NK-92 treated with Interleukin-12 subunit alpha and Interleukin-12 subunit beta, amount 100 ng/mL, for 24 hours (cell line): Measurements from ENCODE around the gene UMAD1.

Source experiments
- DNase-seq: peaks from one replicate; lab custom pipeline; 2025; lab: John Stamatoyannopoulos, UW

Gene UMAD1

DNA sequence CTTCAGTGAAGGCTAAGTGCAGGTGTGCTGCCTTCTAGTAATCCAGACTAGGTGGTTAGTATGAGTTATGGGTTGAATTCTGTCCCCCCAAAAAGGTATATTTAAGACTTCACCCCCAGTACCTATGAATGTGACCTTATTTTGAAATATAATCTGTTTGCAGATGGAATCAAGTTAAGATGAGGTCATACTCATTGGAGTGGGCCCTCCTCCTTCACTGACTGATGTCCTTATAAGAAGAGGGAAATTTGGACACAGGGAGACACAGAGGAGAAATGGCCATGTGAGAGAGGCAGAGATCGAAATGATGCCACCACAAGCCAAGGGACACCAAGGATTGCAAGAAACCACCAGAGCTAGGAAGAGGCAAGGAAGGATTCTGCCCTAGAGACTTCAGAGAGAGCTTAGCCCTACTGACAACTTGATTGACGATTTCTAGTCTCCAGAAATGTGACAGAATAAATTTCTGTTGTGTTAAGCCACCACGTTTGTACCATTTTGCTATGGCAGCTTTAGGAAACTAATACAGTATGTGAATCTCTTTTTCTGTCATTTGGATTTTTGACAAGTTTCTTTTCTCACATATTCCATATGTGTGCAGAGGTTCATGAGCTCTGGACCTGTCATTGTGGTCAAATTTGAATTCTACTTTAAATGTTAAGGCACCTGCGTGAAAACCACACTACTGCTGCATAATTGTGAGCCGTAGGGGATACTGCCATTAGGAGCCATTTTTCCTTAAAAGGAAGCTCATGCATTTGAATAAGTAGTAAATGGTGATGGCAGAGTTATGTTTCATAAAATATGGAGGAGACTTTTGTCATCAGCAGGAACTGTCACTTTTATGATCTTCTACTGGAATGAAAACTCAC, 80.4 kb downstream of the UMAD1 start:
- no peak for DNase-seq

DNA sequence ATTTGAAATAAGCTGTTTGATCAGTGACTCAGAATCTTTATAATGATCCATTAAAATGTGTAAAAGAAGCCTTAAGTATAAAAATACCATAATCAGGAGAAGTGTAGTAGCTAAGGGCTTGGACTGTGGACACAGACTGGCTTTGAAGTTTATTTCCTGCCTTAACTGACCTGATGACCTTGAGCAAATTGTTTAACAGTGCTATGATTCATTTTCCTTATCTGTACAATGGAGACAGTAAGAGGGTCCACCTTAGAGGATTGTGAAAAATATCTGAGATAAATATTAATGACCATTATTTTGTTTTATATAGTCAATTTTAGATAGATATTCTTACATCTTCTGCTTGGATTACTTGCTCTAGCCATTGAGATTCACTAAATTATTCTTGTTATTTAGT, 91.2 kb downstream of the UMAD1 start:
- DNase-seq, result no peak

DNA sequence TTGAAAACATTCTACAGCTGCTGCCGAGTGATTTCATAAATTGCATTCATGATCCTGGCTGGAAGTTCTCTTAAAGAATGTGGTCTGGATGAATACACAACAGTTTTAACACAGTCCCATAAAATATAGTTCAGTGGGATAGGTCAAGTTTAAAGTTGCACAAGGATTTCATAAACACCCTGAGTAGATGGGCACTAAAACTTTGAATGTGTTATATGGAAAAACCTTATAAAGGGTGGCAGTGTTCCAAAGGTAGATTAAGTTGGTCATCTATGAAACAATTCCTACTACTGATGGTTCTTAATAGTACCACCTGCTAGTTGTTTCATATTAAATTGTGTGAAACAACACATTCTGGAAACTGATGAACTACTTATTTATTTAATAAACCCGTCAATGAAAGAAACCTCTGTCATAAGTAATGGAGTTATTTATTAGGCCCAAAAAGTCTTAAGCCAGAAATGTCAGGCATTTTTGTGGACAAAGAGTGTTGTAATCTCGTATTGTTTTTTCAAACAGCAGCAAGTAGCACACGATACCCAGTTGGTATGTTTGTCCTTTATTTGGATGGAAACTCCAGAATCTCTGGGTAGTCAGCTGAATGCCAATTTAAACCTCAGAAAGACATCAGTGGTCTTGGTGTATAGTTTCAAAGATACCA, 92.2 kb downstream of the UMAD1 start:
- no peak for DNase-seq

DNA sequence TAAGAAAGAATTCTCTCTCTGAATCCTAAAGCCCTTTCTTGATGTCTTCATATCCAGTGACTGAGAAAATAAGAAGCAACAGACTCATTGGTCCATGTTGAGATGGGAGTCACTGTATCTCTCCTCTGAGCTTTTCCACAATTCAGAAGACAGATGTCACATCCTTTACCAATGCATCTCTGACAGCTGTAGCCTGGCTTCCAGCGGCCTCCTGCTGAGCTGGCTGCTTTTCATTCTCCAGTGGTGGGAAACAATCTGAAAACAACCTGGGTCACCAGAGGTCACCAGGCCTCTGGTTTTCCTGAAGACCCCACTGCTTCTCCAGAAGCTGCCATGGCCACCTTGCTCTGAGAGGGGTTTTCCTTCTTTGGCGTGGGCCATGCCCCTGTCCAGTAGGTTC, 96.1 kb downstream of the UMAD1 start:
- DNase-seq, result no peak

DNA sequence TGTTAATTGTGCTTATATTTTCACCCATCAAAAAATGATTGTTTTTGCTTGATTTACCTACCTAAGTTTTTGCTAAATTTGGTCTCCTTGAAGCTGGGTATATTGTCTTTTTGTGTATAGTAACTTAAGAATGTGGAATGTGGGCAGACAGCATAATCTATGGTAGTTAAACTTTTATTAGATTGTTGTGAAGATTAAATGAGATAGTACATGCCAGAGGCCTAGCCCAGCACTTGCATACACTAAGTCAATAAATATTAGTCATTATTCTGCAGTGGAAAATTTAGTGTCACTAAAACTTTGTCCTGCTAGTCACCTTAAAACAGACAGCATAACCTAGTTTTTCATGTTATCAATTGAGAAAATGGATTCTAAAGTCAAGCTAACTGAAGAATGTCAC, 97.1 kb downstream of the UMAD1 start:
- no peak for DNase-seq

DNA sequence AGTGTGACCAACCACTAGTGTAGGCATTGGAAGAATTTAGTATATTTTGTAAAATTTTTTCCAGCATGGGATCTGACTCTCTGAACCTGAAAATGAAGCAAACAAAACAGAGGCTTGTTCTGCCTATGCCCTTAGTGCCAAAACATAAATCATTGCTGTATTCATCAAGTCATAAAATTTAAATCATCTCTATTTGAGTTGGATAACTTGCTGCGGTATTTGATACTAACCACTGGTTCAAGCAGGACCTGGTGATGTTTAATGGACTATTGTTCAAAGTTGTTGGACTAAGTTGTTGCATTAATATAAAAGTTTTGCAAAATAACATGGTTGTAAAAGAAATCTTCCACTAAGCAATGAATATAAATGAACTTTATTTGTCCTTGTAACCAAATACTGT, 97.6 kb downstream of the UMAD1 start:
- no peak for DNase-seq

DNA sequence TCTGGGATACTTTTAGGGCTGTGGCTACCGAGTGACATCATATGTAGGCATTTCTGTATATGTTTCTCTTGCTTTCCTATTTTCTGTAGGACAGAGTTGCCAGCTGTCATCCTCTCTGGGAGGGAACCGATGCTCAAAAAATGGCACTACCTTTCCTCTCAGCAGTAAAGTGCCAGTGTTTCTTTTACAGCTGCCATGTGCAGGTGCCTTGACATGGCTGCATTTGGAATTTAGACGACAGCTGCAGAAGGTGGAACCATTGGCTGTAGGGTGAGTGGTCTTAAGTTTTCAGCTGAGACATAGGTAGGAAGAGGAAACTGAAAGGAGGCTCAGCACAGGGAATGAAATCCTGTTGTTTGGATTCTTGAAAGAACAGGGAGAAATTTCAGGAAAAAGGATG, 98.1 kb downstream of the UMAD1 start:
- DNase-seq, result no peak

DNA sequence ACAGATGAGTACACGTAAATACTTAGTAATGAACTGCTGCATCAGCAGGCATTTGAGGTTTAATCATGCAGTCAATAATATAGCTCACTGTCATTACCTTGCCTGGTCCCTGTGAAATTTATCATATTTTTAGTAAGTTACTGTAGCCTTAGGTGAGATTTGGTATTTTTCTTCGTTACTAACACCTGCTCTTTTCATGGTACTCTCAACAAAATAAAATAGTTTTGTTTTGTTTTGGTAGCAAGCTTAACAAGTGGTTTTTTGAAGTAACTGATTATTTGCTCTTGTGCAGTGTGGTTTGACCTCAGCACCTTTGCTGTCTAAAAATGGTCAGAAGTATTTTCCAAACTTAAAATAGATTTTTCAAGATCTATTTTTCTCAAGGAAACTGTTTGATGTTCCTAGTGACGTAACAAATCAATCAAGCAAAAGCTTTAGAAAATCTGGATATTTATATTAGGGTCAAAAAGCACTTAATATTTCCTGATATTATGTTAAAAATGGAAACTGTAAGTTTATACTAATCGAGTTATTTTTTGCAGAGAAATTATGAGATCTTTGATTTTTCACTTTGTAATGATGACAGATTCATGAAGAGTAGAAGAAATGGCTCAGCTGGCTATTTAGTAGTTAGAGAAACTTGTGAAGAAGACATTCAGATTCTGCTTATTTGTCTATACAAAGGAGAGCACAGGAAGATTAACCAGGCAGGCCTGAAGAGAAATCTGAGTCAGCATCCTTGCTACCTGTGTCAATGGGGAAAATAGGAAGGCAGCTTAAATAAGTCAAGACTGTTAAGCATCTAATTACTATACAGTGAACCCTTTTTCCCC, 98.9 kb downstream of the UMAD1 start:
- no peak for DNase-seq

DNA sequence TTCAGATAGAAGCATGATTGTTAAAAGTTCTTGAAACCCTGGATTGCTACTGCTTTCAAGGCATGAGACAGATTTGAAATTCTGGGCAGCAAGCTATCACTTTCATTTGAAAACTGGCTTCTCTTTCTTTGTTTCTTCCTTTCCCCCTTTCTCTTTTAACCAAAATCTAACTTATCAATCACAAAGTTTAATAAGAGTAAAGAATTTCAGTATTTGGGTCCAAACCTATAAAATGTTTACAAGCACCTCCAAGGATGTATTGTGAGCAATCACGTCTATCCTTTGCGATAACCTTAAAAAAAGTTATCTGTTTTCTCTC, 99.4 kb downstream of the UMAD1 start:
- DNase-seq, result no peak

DNA sequence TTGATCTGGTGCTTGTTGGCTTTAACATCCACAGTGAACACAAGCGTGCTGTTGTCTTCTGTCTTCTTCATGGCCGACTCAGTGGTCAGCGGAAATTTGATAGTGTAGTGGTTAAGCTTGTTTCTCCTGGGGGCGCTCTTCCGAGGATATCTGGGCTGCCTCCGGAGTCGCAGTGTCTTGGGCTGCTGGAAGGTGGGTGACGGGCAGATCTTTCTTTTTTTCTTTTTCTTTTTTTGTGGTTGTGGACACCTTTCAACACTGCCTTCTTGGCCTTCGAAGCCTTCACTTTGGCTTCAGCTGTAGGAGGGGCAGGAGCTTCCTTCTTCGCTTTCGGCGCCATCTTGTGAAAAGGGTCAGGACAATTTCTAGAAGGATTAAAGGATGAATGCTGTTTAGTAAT, 101.7 kb downstream of the UMAD1 start:
- DNase-seq, result no peak

DNA sequence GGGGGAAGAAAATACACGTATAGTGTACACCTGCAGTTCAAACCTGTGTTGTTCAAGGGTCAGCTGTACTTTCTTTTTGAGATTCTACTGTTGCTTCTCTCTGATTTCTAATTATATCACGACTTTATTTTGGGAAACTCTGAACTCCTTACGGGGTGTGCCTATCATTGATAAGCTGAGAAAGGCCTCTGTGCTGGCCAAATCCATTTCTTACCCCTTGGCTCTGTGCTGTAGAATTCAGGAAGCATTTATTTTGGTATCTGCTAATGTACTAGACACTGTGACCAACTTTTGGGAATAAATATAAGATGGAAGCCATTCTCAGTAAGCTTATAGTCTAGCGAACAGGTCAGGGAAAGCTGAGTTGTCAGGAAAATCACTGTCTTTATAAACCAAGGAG, 104.7 kb downstream of the UMAD1 start:
- no peak for DNase-seq

DNA sequence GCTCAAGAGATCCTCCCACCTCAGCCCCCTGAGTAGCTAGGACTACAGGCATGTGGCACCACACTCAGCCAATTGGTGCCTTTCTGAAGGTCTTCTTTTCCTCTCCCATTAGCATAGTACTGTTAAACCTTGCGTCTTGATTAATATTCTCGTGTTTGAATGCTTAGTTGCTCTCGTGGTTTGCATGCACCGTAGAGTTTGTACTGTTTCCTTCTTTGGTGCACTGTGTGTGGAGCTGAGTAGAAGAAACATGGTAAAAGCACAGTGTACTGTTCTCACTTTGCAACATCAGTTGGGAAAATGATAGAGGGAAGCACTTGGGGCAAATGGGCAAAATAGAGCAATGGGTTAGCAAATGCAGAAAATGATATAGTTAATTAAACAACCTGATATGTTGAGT, 105.4 kb downstream of the UMAD1 start:
- DNase-seq, result no peak

DNA sequence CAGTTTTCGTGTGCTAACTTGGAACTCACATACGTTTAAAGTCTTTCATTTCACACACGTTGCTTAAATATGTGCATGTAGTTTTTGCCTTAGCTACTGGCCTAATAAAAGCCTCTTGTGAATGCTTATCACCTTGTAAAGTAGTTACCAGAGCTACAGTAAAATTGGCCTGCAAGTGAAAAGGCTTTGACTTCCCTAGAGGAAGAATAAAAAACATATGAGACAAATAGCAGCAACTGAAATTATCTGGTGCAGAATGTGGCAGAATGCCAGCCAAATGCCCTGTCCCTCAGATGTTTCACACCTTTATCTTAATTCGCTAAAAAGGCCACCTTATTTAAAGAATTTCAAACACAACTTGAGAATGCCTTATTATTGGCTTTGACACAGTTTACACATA, 105.9 kb downstream of the UMAD1 start:
- DNase-seq, result no peak

DNA sequence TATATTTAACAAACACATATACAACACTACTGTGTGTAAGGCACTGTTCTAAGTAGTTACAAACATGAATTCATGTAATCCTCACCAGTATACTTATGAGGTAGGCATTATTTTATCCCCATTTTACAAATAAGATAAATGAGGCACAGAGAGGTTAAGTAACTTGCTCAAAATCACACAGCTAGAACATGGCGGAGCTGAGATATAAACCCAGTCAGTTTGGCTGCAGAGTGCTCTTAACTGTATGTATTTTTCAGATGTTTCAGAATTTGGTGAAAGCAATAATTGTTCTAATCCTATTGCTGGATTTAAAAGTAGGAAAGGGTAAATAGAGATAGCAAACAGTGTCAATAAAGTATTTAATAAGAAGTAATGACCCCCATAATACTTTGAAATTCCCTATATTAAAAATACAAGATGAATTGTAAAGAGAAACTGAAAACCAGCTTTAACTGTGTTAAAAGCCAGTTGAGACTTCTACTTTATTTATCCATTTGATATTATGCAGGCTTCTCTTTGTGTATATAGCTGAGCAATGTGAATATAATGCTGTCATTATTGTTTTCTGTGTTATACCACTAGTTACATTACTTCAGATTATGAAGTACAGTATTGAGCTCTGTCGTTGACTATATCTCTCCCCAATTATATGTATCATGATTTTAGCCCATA, 110.2 kb downstream of the UMAD1 start:
- DNase-seq, result no peak

DNA sequence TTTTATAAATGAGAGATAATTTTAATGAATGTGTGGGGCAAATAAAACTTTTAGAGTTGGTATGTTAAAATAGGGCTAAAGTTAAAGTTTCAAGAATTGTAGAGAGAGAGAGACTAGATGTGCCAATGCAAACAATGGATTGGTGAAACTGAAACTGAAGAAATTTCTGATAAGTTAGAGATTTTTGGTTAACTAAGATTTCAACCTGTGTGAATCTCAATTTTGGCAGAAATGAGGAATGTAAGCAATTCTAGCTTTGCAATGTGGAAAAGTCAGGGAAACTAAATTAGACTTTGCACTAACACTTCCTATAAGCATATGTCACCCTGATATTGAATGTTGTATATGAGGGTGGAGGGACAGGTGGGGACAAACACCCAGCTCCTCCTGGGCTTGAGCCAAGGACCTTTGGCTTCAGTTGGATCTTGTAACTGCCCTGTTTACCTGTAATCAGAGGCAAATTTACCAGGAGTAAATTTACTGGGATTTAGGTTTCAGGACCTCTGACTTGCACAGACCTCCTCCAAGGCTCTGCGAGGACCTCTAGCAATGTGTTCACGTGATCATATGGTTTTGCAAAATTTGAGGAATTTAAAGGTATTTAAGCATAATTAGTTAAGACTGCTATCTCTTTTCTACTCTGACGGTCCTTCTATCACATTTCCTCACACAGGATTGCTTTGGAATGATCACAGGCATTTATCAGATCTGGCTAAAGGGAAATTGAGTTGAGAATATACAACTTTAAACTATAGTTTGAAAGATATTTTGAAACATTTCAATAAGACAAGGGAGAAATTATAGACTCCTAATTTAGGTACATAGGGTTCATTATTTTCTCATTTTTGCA, 110.9 kb downstream of the UMAD1 start:
- DNase-seq, result no peak

DNA sequence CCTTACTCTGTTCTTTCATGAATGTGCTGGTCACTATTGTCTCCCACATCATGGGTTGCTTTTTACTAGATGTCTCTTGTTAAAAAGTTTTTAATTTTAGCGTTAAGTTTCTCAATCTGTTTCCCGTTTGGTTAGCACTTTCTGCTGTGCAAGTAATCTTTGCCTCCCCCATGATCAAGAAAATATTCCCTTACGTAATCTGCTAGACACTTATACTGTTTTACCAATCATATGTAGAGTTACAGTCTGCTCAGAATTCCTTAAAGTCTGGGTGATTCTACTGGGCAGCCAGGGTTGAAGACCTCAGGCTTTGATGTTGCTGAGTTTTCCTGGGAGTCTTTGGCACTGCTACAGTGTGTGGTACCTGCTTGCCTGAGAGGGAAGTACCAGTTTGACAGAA, 116.0 kb downstream of the UMAD1 start:
- DNase-seq, result no peak

DNA sequence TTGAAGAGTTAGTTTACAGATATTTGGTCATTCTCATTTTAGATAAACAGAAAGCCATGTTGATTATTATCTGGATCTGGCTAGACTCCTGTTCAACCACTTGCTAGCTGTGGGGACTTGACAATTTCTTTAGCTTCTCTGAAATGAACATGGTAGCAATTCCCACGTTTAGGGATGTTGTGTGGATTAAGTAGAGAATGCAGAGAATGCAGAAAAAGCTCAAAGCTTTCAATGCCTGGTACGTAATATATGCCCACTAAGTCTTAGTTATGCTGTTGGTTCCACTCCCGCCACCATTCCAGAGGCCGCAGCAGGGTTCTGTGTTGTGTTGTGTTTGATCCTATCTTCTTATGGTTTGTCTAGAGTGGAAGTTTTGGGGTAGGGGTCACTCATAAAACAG, 117.0 kb downstream of the UMAD1 start:
- DNase-seq, result no peak

DNA sequence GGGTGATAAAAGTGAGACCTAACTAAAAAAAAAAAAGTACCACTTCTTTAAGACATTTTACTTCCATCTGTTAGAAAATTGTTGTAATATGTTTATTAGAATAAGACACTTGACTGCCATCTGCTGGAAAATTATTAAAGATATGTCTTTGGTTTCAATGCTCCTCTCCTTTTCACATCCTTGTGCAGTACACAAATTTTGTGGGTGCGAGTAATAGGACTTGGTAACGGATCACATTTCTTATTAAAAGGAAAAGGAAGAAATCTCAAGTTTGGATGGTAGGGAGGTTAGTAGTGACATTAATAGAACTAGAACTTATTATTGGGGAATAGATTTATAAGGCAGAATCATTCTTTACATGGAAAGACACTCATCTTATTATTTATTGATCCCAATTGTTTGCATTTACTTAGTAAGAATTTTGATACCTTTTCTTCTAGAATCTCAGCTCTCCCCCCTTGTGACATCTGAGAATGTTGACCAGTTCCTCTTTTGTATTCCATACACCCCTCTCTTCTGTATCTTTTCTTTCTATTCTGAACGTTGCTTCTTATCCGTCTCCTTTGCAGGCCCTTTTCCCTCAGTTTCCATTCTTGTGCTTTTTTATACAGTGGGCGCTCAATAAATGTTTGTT, 120.9 kb downstream of the UMAD1 start:
- no peak for DNase-seq

DNA sequence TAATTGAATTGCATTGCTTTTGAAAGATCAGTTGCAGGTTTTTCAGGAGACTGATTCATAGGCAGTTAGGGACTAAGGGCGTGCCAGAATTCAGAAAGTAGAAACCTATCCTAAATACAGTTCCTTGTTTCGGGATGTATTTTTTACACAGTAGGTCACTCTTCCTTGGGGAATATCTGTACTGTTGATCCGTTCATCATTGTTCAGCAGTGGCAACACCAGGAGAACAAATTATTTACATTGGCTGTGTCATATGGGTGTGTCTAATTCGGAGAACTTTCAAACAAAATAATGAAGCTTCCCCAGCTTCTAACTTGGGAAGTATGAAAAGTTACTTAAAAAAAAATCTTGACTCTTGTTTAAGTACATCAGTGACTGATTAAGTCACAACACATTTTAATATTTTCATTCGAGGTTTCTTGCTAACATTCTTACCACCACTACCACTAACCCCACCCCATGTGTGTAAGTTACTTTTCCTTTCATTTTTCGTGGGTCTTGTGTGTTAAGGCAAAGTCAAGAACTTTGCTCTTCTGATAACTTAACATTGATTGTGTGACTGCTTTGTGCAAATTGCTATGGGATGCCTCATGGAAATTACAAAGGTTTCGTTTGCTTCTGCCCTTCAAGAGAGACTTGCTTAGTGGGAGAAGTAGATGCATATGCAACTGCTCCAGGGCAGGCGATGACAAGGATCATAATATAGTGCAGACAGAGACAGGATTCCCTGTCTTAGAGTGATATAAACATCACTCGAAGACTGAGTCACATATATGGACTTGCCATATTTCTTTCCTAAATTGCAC, 121.6 kb downstream of the UMAD1 start:
- no peak for DNase-seq
